Ammon's horn (tissue), 1 donor: ENCODE data around the gene HCFC1.
A peak's percentile ranks its signal among the peaks of the same experiment; 100 is the strongest.

Experiments
- DNase-seq: peaks from one replicate; pipeline ENCODE4 v3.0.0-alpha.2; 2016; ENCODE audit warnings: low spot score

The HCFC1 gene

GRCh38 chrX:153957224-153957623, 14.4 kb downstream of the HCFC1 start:
- DNase-seq = no peak

- no peak for DNase-seq
Measured at GRCh38 chrX:153956044-153956907, 15.3 kb downstream of the HCFC1 start.

GRCh38 chrX:153955228-153955732, 16.3 kb downstream of the HCFC1 start:
- DNase-seq = no peak

GRCh38 chrX:153954558-153955227, 16.9 kb downstream of the HCFC1 start:
- DNase-seq = no peak

- no peak for DNase-seq
Measured at GRCh38 chrX:153953892-153954557, 17.6 kb downstream of the HCFC1 start.

DNA sequence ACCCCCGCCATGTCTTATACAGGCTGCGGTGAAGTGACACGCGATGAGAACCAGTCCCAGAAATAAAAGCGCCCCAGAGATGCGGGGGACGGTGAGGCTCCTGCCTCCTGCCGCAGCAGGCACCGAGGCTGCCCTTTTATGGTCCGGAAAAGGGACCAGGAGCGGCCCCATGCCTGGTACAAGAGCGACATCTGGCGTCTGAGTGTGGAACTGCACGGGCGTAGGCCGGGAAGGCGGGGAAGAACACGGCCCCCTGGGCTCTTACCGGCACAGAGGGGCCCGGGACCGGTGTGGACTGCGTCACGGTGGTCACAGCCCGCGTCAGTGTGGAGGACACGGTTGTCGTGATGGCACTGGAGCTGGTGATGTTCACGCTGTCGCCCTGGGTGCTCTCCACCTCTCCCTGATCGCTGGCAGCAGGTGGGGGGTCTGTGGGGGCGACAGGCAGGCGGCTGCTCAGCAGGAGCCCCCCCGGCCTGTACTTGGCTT, 18.2 kb downstream of the HCFC1 start:
- DNase-seq = peak; percentile 65

DNA sequence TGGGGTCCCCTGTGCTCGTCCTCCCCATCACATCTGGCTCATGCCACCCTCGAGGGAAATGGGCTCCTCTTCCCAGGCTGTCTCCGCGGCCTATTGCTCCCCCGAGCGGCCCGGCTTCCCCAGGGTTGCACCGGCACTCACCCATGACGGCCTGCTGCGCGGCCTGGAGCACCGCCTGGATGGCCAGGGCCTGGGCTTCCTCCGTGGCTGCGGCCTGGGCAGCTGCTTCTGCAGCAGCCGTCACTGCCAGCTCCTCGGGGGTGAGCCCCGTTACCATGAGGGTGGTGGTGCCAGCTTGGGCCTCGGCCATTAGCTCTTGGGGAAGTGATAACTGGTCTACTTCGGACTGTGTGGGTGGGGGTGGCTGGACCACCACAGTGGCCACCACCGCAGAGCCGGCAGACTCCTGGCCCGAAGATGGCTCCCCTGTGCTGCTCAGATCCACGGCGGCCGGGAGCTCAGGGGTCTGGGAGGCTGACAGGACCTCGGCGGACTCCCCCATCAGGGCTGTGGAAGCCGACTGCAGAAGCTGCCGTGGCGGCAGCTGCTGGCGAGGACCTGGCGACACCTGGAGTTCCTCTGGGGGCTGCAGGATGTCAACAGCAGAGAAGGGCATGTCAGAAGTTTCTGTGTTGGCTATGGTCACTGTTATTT, 19.1 kb downstream of the HCFC1 start:
- DNase-seq = no peak

- DNase-seq = no peak
Measured at GRCh38 chrX:153951683-153952372, 19.8 kb downstream of the HCFC1 start.

DNA sequence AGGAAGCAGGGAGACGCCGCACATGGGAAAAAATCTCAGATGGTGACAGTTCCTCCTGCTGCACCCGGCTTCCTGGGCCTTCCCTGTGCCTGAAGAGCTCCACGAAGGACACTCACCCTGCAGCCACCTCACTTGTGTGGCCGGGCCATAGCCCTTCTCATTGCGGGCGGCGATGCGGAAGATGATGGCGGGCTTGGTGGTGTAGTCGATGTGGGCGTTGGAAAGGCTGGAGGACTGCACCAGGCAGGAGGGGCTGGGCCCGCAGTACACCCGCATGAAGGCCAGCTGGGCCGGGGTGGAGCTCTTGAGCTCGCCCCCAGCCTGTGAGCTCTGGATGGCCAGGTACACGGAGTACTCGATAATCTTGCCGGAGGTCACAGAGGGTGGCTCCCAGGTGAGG, 21.5 kb downstream of the HCFC1 start:
- DNase-seq = no peak

GRCh38 chrX:153948847-153949805, 22.5 kb downstream of the HCFC1 start:
- no peak for DNase-seq

- no peak for DNase-seq
Measured at GRCh38 chrX:153948002-153948466, 23.6 kb downstream of the HCFC1 start.

DNA sequence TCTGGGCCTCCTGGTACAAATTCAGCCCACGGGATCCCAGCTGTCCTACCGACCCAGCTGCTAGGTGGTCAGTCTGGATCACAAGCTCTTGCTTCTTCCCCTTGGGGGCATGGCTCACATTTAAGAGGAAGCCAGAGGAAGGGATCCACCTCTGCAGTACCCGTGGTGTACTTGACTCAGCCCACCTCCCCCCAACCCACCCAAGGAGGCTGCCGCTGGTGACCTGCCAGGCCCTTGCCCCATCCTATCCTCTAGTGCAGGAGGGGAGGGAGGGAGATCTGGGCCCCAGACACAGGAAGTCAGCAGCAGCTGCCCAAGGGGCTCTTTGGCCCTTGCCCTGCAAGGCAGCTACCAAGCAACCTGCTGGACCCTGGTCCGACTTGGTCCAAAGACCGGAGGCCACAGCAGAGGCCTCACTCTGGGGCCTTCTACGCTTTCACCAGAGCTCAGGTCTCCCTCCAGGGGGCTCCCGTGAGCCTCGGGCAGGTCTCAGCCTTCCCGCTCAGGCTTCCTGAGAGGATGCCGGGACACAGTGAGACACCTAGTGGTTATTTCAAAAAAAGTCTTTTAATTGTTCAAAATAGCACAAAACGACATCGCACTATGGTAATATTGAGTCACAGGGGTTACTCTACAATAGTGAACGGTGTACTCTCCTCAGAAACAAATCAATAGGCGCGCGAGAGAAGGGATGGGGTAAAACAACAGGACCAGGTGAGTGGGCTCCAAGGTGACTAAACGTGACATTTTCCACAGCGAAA, 24.4 kb downstream of the HCFC1 start:
- DNase-seq = peak; percentile 61

DNA sequence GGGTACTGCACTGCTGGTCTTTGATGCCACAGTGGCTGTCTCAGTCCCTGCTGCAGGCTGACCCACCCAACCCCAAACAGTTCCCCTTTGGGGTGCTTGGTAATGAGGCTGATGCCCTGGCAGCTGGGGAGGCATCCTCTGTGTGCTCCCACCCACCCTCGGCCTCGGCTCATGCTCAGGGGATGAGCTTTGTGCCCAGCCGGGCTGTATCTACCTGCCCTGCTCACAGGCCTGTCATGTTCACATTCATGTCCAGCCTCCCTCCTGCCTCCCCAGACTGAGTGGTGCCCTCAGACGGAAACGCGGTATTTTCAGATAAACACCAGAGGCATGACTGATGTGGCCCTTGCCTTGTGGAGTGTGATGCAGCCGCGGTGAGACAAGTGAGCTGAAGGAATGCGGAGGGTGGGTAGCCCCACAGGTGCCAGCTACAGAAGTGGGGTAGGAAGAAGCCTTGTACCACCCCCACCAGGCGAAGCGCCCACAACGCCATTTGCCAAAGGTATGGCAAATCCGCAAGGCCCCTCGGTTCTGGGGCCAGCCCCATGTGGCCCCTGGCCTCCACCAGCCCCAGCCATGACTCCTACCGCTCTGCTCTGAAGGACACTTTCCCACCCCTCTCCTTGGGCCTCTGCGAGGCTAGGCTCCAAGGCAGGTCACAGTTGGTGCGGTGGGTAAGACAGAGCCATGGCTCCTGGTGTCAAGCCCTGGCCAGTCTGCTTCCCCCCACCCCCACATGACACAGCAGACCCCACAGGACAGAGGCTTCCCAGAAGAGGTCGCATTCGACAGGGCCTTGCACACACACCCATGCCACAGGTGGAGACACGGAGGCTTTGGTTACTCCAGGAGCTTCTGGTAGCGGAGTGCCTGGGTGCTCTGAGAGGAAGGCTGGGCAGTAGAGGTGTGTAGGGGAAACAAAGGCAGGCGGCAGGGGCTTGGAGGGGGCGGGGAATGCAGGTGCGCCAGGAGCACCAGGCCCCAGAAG, 25.4 kb downstream of the HCFC1 start:
- no peak for DNase-seq

GRCh38 chrX:153944800-153945150, 26.8 kb downstream of the HCFC1 start:
- no peak for DNase-seq

DNA sequence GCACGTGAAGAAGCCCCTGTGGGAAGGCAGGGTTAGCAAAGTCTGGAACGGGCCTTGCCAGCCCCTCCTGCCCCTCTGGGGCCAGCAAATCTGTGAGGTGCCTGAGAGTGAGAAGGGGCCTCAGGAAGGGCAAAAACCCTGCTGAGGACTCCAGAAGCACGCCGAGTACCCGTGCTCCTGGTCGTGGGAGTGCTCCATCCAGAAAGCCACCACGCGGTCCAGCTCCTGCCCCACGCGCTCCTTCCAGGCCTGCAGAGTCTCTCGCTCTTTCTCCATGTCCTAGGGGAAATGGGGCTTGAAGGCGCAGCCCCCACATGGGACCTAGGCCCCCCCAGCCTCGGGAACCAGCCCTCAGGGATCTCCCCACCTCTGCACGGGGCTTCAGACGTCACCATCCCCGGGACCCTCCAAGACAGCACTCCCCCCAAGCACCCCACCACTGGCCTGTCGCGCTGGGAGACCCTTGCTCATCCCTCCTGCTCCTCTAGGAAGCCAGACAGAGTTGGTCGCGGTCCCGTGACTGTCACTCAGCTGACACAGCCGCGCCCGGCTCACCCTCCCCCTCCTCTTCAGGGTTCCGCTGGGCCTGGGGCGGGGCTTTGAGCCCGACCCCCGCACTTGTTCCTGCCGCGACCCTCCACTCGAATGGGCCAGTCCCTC, 27.3 kb downstream of the HCFC1 start, which contains the start of gene RENBP:
Gene RENBP, minus strand, starts transcription at position 504 of the 660 bp plus-strand sequence. Its CDS starts 33 bp downstream, at position 471.
- peak; percentile 68 for DNase-seq

DNA sequence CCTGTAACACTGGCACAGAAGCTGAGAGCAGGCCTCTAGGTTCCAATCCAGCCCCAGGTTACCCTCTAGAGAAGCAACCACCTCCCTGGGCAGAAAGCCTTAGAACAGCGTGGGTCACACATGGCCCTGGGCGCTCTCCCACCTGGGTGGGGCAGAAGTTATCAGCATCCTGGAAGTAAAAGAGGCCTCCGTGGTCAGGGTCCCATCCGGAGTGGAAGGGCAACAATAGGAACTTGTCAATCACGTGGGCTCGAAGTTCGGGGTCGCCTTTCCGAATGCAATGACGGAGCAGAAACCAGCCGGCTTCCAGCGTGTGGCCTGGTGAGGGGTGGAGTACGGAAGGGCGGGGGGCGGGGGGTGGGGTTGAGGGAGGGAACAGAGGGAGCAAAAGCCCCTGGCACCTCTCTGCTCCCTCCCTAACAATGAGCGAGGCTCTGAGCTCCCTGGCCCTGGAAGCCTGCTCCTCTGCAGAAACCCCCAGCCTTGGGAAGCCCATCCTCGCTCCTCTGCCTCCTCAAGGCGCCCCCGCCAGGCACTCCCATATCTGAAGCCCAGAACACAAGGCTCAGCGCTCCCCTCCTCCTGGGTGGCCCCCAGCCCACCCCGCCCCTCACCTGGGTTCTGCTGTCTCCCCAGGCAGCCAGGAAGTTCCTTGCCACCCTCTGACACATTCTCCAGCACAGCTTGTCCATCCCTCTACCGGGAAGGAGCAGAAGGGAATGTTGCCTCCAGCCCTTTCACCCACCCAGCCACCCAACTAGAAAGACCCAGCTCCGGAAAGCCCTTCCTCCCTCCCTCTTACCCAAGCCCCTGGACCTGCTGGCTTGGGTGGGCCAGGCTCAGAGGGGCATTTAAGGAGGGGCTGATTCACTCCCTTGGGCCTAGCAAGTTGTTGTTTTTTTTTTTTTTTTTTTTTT, 30.0 kb downstream of the HCFC1 start:
- no peak for DNase-seq
